IPS DF 4.7 (cell line): ENCODE data around the gene DPY19L3.
"Not testable (repeated sequence)": the region's sequence is repeated elsewhere in the genome, so short reads cannot be mapped to it uniquely, and the experiment has no call there.

Experiments used
- DNase-seq: peaks from one replicate; pipeline ENCODE4 v3.0.0-alpha.2; 2013; ENCODE audit warnings: low spot score; ENCODE audit errors: extremely low read depth

DPY19L3 gene, protein sequence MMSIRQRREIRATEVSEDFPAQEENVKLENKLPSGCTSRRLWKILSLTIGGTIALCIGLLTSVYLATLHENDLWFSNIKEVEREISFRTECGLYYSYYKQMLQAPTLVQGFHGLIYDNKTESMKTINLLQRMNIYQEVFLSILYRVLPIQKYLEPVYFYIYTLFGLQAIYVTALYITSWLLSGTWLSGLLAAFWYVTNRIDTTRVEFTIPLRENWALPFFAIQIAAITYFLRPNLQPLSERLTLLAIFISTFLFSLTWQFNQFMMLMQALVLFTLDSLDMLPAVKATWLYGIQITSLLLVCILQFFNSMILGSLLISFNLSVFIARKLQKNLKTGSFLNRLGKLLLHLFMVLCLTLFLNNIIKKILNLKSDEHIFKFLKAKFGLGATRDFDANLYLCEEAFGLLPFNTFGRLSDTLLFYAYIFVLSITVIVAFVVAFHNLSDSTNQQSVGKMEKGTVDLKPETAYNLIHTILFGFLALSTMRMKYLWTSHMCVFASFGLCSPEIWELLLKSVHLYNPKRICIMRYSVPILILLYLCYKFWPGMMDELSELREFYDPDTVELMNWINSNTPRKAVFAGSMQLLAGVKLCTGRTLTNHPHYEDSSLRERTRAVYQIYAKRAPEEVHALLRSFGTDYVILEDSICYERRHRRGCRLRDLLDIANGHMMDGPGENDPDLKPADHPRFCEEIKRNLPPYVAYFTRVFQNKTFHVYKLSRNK

GRCh38 chr19:32405431-32406160, at the start of gene DPY19L3:
TSS of gene DPY19L3 (plus strand) at chr19:32405770. CDS start at chr19:32408254, 2,484 bp downstream.
- DNase-seq: peak; percentile 49

DNA sequence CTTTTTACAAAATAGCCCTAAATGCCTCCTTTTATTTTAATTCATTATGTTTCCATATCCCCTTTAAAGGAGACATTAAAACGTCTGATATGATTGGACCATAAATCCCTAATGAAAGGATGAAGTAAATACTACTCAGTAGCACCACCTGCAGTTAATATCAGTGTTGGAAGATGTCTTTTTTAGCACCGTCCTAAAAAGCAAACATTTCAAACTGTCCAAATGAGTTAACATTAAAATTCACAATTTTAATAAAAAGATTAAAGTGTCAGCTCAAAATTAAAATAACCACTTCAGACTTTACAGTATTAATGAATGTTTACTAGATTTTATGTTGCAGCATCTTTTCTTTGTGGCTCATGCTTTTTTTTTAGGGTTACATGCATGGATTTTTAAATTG, 47.9 kb upstream of the DPY19L3 start:
- no peak for DNase-seq

DNA sequence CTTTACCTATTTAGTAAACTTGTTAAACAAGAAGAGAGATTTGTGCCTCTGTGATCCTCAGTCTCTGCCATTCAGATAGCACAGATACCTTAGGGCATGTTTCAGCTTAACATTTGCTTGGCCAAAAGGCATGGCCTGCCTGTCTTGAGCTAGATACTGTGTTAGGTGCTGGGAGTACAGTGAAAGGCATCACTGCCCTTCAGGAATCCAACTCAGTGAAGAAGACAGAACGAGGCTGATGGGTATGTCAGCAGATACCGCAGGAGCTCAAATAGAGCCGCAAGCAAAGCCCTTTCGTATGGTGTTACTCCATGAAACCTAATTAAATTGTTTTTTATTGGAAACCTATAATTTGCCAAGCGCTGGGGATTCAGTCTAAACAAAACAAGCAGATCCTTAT, 47.2 kb upstream of the DPY19L3 start:
- no peak for DNase-seq

DNA sequence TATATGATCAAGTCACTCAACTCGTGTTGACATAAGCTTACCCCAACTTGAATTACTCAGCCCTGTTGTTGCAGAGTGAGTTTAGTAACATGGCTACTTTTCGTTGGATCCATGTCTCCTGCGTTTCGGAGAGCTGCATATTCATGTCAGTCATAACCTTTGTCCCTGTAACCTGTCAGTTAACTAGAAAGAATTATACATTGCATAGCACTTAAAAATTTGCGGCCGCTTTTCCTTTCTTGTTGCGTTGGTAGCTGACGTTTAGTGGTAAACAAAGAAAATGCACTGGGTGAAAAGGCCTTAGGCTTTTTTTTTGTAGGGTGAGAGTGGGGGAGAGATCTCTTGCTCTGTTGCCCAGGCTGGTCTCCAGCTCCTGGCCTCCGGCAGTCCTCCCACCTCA, 46.0 kb upstream of the DPY19L3 start:
- no peak for DNase-seq

DNA sequence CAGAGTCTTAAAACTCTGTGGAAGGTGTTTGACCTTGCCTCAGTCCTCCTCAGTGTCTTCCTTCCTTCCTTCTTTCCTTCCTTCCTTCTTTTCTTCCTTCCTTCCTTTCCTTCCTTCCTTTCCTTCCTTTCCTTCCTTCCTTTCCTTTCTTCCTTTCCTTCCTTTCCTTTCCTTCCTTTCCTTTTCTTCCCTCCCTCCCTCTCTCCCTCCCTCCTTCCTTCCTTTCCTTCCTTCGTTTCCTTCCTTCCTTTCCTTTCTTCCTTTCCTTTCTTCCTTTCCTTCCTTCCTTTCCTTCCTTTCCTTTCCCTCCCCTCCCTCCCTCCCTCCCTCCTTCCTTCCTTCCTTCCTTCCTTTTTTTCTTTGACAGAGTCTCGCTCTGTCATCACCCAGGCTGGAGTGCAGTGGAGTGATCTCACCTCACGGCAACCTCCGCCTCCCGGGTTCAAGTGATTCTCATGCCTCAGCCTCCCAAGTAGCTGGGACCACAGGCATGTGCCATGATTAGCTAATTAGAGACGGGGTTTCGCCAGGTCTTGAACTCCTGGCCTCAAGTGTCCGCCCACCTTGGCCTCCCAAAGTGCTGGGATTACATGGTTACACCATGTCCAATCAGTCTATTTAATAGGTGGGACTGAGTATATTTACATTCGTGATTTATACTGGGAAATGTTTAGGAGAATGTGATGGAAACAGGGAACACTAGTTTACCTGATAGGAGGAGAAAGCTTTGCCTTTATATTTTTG, 43.8 kb upstream of the DPY19L3 start:
- no peak for DNase-seq

DNA sequence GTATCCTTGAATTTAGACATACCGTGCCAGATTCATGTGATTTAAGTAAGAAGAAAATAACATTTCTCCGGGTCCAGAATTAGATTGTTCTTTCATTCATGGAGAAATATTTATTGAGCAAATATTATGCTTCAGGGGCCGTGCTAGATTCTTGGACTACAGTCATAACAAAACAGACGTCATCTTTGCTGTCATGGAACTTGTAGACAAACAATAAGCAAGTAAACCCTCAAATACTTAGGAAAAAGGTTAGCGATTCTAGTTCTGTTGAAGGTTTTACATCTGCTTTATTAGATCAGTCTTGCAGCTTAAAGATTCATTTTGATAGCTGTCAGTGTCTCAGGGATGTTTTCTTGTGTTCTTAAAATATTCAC, 43.3 kb upstream of the DPY19L3 start:
- DNase-seq: no peak

- DNase-seq: no peak
Measured at GRCh38 chr19:32363175-32363574, 42.4 kb upstream of the DPY19L3 start.

- DNase-seq: no peak
Measured at GRCh38 chr19:32363632-32364031, 41.9 kb upstream of the DPY19L3 start.

DNA sequence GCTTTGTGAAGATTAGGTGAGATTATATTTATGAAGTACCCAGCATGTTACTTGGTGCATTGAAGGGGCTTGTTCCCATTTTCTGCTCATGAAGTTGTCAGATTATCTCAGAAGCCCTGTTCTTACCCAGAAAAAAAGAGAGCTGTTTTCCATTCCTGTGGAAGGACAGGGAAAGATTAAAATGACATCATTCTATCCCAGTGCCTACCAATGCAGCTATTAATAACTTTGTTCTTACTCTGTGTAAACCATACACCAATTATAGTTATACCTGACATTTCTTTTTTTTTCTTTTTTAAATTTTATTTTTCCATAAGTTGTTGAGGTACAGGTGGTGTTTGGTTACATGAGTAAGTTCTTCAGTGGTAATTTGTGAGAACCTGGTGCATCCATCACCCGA, 41.5 kb upstream of the DPY19L3 start:
- no peak for DNase-seq

GRCh38 chr19:32367063-32367462, 38.5 kb upstream of the DPY19L3 start:
- no peak for DNase-seq

- DNase-seq: no peak
Measured at GRCh38 chr19:32367948-32368536, 37.5 kb upstream of the DPY19L3 start.

- DNase-seq: no peak
Measured at GRCh38 chr19:32368787-32369186, 36.8 kb upstream of the DPY19L3 start.

DNA sequence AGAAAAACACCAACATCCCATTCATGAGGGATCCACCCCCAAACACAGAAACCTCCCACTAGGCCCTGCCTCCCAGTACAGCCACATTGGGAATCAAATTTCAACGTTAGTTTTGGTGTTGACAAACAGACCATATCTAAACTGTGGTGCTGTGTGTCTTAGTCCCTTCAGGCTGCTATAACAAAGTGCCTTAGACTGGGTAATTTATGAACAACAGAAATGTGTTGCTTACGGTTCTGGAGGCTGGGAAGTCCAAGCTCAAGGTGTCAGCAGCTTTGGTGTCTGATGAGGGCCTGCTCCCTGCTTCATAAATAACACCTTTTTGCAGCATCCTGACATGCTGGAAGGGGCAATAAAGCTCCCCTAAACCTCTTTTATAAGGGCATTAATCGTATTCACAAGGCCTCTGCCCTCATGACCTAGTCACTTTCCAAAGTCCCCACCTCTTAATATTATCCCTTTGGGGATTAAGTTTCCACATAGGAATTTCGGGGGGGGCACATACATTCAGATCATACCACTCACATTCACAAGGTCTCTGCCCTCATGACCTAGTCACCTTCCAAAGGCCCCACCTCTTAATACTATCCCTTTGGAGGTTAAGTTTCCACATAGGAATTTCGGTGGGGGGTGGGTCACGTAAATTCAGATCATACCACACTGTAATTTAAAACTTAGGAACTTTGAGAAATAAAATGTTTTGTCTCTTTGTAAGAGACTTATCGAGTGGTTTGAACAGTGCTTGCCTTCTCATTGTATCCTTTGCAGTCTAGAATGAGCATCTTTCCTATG, 32.6 kb upstream of the DPY19L3 start:
- no peak for DNase-seq

GRCh38 chr19:32373585-32374295, 31.8 kb upstream of the DPY19L3 start:
- no peak for DNase-seq

DNA sequence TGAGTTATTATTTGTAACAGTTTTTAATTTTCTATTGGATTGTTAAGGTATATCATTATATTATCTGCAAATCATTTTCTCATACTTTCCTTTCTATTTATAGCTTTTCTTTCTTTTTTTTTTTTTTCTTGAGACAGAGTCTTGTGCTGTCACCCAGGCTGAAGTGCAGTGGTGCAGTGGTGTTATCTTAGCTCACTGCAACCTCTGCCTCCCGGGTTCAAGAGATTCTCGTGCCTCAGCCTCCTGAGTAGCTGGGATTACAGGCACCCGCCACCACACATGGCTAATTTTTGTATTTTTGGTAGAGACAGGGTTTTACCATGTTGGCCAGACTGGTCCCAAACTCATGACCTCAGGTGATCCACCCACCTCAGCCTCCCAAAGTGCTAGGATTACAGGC, 31.2 kb upstream of the DPY19L3 start:
- DNase-seq: not testable (repeated sequence)

DNA sequence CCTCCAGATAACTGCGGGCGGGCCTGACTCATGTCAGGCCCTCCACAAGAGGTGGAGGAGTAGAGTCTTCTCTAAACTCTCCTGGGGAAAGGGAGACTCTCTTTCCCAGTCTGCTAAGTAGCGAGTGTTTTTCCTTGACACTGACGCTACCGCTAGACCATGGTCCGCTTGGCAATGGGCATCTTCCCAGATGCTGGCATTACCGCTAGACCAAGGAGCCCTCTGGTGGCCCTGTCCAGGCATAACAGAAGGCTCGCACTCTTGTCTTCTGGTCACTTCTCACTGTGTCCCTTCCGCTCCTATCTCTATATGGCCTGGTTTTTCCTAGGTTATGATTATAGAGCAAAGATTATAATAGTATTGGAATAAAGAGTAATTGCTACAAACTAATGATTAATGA, 28.5 kb upstream of the DPY19L3 start:
- not testable (repeated sequence) for DNase-seq

DNA sequence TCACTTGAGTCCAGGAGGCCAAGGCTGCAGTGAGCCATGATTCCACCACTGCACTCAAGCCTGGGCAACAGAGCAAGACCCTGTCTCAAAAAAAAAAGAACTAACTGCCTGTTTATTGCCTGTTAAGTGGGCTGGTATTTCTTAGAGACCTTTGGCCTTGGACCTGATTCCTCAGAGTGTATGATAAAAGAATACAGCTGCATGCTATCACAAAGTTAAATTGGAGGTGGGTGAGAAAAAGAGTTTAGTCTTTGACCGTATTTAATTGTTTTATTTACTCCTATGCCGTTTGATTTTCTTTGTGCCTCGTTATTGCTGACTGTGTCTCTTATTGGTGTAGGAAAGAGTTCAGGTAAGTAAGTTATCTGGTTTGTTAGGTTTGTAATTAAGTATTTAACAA, 25.3 kb upstream of the DPY19L3 start:
- no peak for DNase-seq

GRCh38 chr19:32387701-32388392, 17.7 kb upstream of the DPY19L3 start:
- no peak for DNase-seq

- DNase-seq: no peak
Measured at GRCh38 chr19:32388393-32388855, 17.1 kb upstream of the DPY19L3 start.
